Mammary epithelial cell (primary cell): ENCODE data around the gene SLC25A25.

Source experiments
- CTCF ChIP-seq, 2 donors: IDR thresholded peaks in 1 of 2; conservative IDR thresholded peaks in 1 of 2; 2 replicates each; pipeline ENCODE4 v1.5.1; 2011 to 2012; ENCODE audit warnings: inconsistent platforms in 2 of 2, low read length in 2 of 2, mild to moderate bottlenecking in 2 of 2, control low read depth in 1 of 2, low read depth in 1 of 2; ENCODE audit not compliant: insufficient read depth in 1 of 2; ENCODE audit errors: extremely low read depth in 1 of 2
- EZH2 ChIP-seq: IDR thresholded peaks from 2 replicates; pipeline ENCODE4 v1.6.1; 2012; ENCODE audit warnings: low read length, inconsistent platforms, borderline replicate concordance

DNA sequence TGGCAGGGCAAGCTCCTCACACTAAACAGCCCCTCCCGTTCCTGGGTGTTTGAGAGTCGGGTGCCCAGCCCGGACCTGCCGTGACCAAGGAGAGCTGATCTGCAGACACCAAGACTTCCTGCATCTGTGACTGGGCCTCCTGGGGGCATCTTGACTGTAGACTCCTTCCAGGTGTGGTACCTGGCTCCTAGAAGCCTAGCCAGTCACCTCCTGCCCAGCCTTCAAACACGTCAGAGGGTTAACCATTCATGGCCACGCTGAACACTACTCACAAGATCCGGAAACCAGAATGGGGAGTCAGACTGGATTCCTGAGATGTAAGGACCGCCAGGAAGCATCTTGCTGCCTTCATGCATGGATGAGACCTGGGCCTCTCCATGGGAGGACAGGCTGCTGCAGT lies 77.5 kb downstream of the SLC25A25 start:
- TF ChIP-seq EZH2: no peak
- TF ChIP-seq CTCF (conservative IDR thresholded peaks at IDR 0.05 in 1 of 2, IDR thresholded peaks at IDR 0.05 in 1 of 2; ENCODE audit: extremely low read depth in 1 of 2, insufficient read depth in 1 of 2, low read depth in 1 of 2, low read length in 2 of 2): no peak
